GM19395 (cell line): ENCODE data around the gene IFFO2.

Experiments
- ATAC-seq: cut with Tn5 transposase; IDR thresholded peaks from one replicate; pipeline ENCODE4 v1.9.1; 2021; ENCODE audit warnings: mild to moderate bottlenecking, moderate library complexity; ENCODE audit not compliant: unreplicated experiment

IFFO2 gene

GRCh38 chr1:18972991-18973390, 16.5 kb upstream of the IFFO2 start:
- no peak for ATAC-seq

DNA sequence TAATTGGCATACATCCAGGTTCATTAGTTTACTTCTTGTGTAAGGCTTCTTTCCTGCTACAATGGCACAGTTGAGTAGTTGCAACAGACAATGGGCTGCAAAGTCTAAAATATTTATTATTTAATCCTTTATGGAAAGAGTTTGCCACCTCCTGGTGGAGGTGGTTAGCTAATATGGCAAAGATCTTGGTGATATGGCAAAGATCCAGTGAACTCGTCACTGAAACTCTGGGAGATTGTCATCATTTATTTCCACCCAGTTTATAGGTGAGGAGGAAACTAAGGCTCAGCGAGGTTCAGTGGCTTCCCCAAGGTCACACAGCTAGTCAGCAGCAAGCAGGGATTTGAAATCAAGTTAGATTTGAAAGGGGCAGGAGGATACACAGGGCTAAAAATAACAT, 16.1 kb upstream of the IFFO2 start:
- ATAC-seq: no peak

DNA sequence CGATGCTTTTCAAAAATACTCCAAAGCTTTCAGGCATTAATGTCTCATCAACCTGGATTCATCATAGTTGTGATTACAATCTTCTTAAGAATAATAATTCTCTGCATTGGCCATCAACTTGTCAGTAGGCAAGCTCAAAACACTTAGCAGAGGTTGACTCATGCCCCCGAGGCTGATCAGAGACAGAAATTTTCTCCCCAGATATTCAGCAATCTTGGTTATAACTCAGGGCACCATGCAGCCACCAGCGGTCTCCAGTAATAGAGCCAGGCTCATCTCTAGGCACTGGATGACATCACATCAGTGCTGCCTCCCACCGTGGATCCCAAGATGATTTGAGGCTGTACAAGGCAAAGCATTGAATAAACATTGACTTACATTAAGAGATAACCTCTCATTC, 14.3 kb upstream of the IFFO2 start:
- no peak for ATAC-seq

DNA sequence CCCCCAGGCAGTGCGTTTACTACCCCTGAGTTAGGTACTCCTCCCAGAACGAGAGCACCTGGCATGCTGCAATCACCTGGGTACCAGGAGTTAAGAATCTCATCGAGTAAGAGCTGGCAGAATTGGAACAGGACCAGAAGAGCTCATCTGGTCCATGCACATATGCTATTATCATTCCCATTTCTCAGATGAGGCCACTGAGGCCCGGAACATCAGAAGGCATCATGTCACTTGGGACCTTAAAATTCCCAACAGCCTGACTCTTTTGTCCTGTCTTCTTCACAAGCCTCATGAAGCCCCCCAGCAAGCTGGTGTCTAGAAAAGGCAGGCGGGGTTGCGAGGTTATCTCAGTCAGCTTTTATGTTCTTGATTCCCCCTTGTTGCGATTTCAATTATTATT, 13.9 kb upstream of the IFFO2 start:
- ATAC-seq: no peak

GRCh38 chr1:18967066-18967690, 10.7 kb upstream of the IFFO2 start:
- no peak for ATAC-seq

DNA sequence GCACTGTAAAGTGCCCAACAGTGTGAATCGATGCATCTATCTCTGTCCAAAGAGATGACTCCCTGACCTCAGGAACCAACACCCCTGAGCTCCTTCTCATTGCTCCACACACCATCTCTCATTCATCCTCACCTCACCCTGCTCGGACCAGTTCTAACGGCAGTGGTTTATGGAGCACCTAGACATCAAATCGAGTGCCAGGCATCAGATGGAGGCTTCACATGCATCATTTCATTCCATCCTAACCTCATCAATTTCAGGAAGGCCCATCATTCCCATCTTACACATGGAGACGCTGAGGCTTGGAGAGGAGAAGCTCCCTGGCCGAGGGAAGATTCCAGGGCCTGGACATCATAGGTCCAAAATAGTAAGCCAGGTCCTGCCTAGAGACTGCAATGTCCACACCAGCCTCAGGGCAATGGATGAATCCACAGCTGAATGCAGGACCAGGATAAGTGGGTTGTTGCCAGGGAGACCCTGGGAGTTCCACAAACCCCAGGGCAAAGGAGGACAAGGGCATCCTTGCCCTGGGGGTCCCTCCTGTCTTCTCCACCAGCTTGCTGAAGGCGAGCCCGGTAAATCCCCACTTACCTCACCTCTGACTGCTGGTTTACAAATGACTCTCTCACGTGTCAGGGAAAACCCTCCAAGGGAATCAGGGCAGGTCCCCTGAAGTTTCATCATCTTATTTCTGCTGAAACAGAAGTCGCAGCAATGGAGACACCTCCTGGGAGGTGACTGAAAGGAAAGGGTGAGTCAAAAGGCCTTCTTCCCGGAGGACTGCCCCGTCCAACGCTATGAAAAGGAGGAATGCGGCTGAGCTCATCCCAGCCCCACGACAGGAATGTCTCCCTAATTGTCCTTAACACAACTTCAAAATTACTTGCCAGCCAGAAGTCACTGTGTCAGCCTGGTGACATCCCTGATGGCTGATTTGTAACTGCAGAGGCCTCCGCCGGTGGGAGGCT, 9.0 kb upstream of the IFFO2 start:
- ATAC-seq: no peak

DNA sequence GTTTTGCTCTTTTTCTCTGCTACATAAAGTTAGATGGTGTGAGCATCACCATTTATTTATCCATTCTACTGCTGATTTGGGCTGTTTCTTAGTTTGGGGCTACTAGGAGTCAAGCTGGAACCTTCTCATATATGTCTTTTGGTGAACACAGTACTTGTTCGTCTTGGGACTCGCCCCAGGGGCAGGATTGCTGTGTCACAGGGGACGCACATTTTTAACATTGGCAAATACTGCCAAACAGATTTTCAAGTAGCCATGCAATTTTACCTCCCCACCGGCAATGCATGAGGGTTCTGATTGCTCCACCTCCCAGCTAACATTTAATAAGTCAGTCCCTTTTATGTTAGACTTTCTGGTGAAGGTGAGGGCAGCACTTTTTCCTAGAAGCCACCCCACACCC, 7.5 kb upstream of the IFFO2 start:
- ATAC-seq: no peak

DNA sequence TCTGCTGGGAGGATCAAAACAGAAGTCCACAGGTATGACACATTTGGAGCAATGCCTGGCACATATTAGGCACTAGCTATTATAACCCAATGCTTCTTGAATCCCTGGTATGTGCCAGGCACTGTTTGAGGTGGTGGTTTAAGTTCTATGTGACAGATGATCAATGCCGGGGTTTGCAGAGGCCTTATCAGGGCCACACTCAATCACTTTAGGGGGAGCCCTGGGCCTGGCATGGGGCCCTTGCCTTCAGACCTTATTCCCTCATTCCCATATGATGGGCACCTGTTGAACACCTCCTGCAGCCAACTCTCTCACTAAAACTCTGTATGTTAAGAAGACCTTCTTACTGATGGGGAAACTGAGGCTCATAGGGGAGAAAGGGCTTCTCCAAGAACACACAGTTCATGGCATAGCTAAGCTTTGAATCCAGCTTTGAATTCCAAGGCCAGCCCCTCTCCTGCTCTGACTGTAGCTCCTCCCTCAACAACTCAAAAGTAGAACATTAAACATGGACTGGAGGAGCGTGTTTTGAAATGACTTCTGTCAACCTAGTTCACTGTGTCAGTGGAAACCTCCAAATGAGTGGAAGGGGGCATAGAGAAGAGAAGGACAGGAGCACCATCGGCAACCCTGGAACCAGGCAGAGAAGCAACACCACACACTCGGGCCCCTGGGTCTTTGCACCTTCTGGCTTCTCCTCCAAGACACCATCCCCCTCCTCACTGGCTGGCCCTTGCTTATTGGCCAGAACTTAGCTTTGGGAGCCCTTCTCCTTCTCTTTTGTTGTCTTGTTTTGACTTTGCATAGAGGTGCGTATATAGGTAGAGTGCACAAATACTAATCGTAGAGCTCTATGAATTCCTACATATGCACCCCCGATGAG, 6.6 kb upstream of the IFFO2 start:
- ATAC-seq: no peak

DNA sequence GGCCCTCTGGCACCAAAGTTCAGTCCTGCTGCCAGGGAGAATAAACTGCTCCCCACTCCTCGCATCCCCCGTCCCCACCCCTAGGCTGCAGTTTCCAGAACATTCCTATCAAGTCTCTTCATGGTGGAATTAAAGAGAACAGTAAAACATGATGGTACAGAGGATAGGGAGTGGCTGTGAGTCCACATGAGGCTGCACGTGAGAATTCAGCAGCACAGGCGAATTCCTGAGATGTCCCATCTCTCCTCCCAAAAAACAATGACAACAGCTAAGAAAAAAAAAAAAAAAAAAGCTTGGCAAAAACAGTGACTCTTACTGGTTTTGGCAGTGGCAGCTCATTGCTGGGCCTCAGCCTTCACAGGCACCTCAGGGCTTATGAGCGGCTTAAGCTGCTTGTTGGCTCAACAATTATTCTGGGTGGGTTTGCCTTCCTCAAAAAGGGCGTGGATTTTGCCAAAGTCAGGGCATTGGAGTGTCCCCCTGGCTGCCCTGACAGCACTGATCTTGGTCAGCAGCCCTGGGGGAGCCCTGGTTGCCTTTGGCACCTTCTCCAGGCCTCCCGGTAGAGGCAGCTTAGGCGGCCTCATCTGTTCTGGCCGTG, 5.7 kb upstream of the IFFO2 start:
- ATAC-seq: no peak

- no peak for ATAC-seq
These were observed 4.3 kb upstream of the IFFO2 start for GRCh38 chr1:18960821-18961220.

DNA sequence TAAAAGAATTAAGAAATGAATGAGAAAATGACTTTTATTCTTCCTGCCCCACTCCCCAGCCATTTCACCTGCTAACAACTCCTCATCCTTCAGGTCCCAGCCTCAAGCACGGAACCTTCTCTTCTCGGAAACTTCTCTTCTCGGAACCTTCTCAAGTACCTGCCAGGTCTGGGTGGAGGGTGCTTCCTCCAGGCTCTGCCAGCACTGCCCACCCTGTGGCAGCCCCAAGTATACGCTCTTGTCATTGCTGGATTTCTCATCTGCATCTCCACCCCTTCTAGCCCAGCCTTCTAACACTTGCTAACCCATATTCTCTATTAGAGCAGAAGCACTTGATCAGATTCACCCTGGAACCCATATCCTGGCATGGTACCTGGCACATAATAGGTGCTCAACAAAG, 3.9 kb upstream of the IFFO2 start:
- no peak for ATAC-seq

DNA sequence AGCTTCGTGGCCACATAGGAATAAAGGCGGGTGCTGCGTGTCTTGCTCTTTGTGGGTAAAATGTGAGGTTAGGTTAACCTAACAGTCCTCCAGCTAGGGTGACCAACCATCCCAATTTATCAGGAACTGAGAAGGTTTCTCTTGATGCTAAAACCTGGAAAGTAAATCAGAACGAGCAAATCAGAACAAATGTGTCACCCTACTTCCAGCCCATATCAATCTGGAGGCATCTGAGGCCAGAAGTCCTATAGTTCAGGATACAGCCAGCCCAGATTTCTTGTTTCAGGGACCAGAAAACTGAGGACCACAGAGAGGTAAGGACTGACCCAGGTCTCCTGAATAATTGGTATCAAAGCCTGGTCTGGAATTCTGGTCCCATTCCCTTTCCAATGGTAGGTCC, 3.1 kb upstream of the IFFO2 start:
- ATAC-seq: no peak

DNA sequence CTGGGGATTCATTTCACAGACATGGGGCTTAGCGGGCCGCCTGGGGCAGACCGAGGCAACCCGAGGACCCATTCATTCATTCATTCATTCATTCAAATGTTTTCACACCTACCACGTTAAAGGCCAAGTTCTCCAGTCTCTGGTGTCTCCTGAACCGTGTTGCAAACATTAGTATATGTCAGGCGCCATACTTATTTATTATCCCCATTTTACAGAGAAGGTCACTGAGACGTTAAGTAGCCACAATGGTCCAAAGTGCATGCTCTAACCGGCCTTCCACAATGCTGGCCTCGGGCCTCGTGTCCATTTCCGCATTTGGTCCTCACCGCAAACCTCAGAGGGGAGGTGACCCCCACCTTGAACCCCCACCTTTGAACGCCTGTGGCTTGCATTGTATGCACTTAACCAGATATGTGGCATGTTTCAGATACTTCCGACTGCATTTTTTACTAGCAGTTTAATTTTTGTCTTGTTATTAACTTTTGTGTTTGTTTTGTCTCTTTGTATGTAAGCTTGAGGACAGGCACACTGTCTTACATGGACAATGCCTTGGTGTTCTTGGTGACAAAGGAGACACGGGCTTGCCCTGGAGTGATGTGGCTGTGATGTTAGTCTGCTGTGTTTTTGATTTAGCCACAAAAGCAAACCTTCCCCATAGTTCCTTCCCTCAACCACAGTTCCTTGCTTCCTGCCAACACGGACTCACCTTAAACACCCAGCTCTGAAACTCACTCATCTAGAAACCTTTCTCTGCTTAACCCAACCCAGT, 1.2 kb upstream of the IFFO2 start:
- ATAC-seq: no peak

GRCh38 chr1:18957136-18957521, 653 bp upstream of the IFFO2 start:
- ATAC-seq: no peak

- no peak for ATAC-seq
These were observed 859 bp downstream of the IFFO2 start for GRCh38 chr1:18955441-18956192.

- ATAC-seq: no peak
These were observed 1.4 kb downstream of the IFFO2 start for GRCh38 chr1:18955131-18955440.

DNA sequence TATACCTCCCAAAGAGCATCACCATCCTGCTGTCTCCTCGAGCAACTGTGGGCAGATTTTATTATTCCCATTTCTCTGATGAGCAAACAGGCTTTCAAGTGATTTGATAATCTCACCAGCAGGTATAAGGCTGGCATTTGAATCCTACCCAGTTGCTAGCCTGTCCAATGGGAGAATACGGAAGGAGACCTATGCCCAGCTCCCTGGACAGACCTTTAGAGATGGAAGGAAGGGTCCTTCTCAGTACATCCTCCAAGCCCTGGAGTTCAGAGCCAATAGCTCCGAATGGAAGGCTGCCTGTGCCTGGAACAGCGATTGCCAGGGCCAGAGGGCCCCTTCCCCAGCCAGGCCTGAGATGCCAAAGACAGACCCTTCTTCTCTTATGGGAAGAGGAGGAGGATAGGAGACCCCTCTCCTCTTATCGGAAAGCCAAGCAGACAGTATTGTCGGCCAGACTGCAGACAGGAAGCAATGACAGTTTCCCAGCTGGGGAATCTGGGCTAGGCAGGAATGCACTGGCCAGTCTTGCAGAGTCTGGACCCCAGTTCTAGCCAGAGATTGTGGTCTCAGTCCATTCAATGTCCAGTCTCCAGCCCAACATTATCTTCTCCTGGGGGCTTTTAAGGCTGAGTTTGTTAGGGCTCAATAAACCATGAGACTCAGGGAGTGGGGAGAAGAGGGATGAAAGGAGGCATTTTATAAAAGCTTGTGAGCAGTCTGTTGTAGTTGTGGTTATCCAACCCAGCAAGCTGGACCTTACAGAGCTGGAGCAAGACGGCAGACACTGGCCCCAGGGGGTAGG, 2.0 kb downstream of the IFFO2 start:
- no peak for ATAC-seq

- no peak for ATAC-seq
These were observed 2.7 kb downstream of the IFFO2 start for GRCh38 chr1:18953731-18954231.
